ENCODE data around the gene MYO15A.

Gene MYO15A

GRCh38 chr17:18136357-18136756, 27.8 kb downstream of the MYO15A start:
- TF ChIP-seq TAF1 (IDR thresholded peaks at IDR 0.05; ENCODE audit: borderline replicate concordance, insufficient read depth, low read length) = no peak
- TF ChIP-seq REST (IDR thresholded peaks at IDR 0.05; ENCODE audit: insufficient read depth in 1 of 2, low read depth in 2 of 2, low read length in 2 of 2) = no peak
- no peak for TF ChIP-seq SIN3A (IDR thresholded peaks at IDR 0.05; ENCODE audit: borderline replicate concordance, insufficient read depth, low read length)
- no peak for TF ChIP-seq POLR2AphosphoS5 (IDR thresholded peaks at IDR 0.05; ENCODE audit: low read depth, low read length)

- no peak for TF ChIP-seq FOXP2 (optimal IDR thresholded peaks at IDR 0.05; ENCODE audit: borderline replicate concordance, extremely low read depth, extremely low read length, insufficient read depth)
- TF ChIP-seq POLR2AphosphoS5 (IDR thresholded peaks at IDR 0.05; ENCODE audit: low read depth, low read length) = no peak
- no peak for TF ChIP-seq TAF1 (IDR thresholded peaks at IDR 0.05; ENCODE audit: borderline replicate concordance, insufficient read depth, low read length)
- no peak for TF ChIP-seq REST (IDR thresholded peaks at IDR 0.05; ENCODE audit: insufficient read depth in 1 of 2, low read depth in 2 of 2, low read length in 2 of 2)
- no peak for TF ChIP-seq SIN3A (IDR thresholded peaks at IDR 0.05; ENCODE audit: borderline replicate concordance, insufficient read depth, low read length)
Observed at GRCh38 chr17:18138065-18138749, 29.7 kb downstream of the MYO15A start.

- no peak for TF ChIP-seq FOXP2 (optimal IDR thresholded peaks at IDR 0.05; ENCODE audit: borderline replicate concordance, extremely low read depth, extremely low read length, insufficient read depth)
- no peak for TF ChIP-seq TAF1 (IDR thresholded peaks at IDR 0.05; ENCODE audit: borderline replicate concordance, insufficient read depth, low read length)
- no peak for TF ChIP-seq SIN3A (IDR thresholded peaks at IDR 0.05; ENCODE audit: borderline replicate concordance, insufficient read depth, low read length)
- TF ChIP-seq POLR2AphosphoS5 (IDR thresholded peaks at IDR 0.05; ENCODE audit: low read depth, low read length) = no peak
- TF ChIP-seq REST (IDR thresholded peaks at IDR 0.05; ENCODE audit: insufficient read depth in 1 of 2, low read depth in 2 of 2, low read length in 2 of 2) = no peak
Observed at GRCh38 chr17:18139092-18139491, 30.5 kb downstream of the MYO15A start.

- no peak for TF ChIP-seq POLR2AphosphoS5 (IDR thresholded peaks at IDR 0.05; ENCODE audit: low read depth, low read length)
- TF ChIP-seq SIN3A (IDR thresholded peaks at IDR 0.05; ENCODE audit: borderline replicate concordance, insufficient read depth, low read length) = no peak
- no peak for TF ChIP-seq REST (IDR thresholded peaks at IDR 0.05; ENCODE audit: insufficient read depth in 1 of 2, low read depth in 2 of 2, low read length in 2 of 2)
- no peak for TF ChIP-seq TAF1 (IDR thresholded peaks at IDR 0.05; ENCODE audit: borderline replicate concordance, insufficient read depth, low read length)
- TF ChIP-seq FOXP2 (optimal IDR thresholded peaks at IDR 0.05; ENCODE audit: borderline replicate concordance, extremely low read depth, extremely low read length, insufficient read depth) = no peak
Observed at GRCh38 chr17:18139498-18139897, 30.9 kb downstream of the MYO15A start.

All from PFSK-1 (cell line).